Natural killer cell (primary cell): ENCODE measurements around the gene HSD17B12. TPM values are rescaled to one million over a fixed set of nuclear protein-coding genes. Genes with fewer than 3 reads are reported as not detected.
"Not testable (repeated sequence)": the region's sequence is repeated elsewhere in the genome, so short reads cannot be mapped to it uniquely, and the experiment has no call there.

Experiments used
- ATAC-seq, 3 donors: fragments of 150-1000 bp in 2 of 3; fragments of 200-7000 bp in 1 of 3; cut with Tn5 transposase; 1 replicate in 1 of 3; 2 replicates in 2 of 3; pipeline ENCODE4 v1.10.0; 2021; ENCODE audit warnings: mild to moderate bottlenecking in 2 of 3, moderate library complexity in 2 of 3
- DNase-seq, 2 donors: peaks; one replicate each; pipeline versions ENCODE4 v3.0.0 to v3.0.0-alpha.2; 2013 to 2021; ENCODE audit warnings: mixed read lengths in 1 of 2
- H3K27ac ChIP-seq: one replicate; pipeline ENCODE4 v1.5.1; 2013; ENCODE audit warnings: mild to moderate bottlenecking, low read length
- H3K27me3 ChIP-seq: one replicate; pipeline ENCODE4 v1.6.1; 2013; ENCODE audit warnings: low read length; ENCODE audit not compliant: control insufficient read depth, insufficient read depth
- H3K36me3 ChIP-seq: one replicate; pipeline ENCODE4 v1.6.1; 2013; ENCODE audit warnings: low read length; ENCODE audit not compliant: control insufficient read depth, insufficient read depth
- H3K4me1 ChIP-seq: one replicate; pipeline ENCODE4 v1.6.1; 2013; ENCODE audit warnings: low read length; ENCODE audit not compliant: control insufficient read depth, insufficient read depth
- H3K4me3 ChIP-seq: one replicate; pipeline ENCODE4 v1.5.1; 2013; ENCODE audit warnings: low read length
- H3K9me3 ChIP-seq: one replicate; pipeline ENCODE4 v1.6.1; 2013; ENCODE audit warnings: low read length; ENCODE audit not compliant: control insufficient read depth, insufficient read depth
- H3K27ac Mint-ChIP-seq, 2 donors: one replicate each; pipeline ENCODE4 v1.8.0; 2022; ENCODE audit warnings: mild to moderate bottlenecking in 2 of 2, mixed read lengths in 2 of 2, moderate library complexity in 1 of 2
- H3K27me3 Mint-ChIP-seq, 2 donors: one replicate each; pipeline ENCODE4 v1.8.0; 2022; ENCODE audit warnings: low read depth in 2 of 2, mixed read lengths in 2 of 2
- H3K36me3 Mint-ChIP-seq: one replicate; pipeline ENCODE4 v1.8.0; 2022; ENCODE audit warnings: mixed read lengths
- H3K4me1 Mint-ChIP-seq, 2 donors: one replicate each; pipeline ENCODE4 v1.8.0; 2022; ENCODE audit warnings: mixed read lengths in 2 of 2
- H3K4me3 Mint-ChIP-seq: one replicate; pipeline ENCODE4 v1.8.0; 2022; ENCODE audit warnings: mild to moderate bottlenecking, moderate library complexity, mixed read lengths
- H3K9me3 Mint-ChIP-seq, 2 donors: one replicate each; pipeline ENCODE4 v1.8.0; 2022; ENCODE audit warnings: mixed read lengths in 2 of 2
- WGBS: methylation state at CpG from one replicate; pipeline ENCODE4 v1.1.7; 2013; ENCODE audit warnings: missing lambda C conversion rate; ENCODE audit not compliant: insufficient coverage; 5-methylcytosine and 5-hydroxymethylcytosine counted together
- intact Hi-C: fragments of 100-400 bp; cut with micrococcal nuclease; formaldehyde crosslinking; loops from one replicate; pipeline ENCODE4 v1.14.2; 2022
- total RNA-seq, 4 donors: library from RNA; stranded (reverse); fragments of 120-200 nt in 1 of 4; gene quantifications; one replicate each; pipeline versions ENCODE4 v1.2.3 to v1.2.4, GENCODE V29; 2013 to 2022
- TF ChIP-seq, protein P1 (sequence below): fragments of 200-600 bp; IDR thresholded peaks from one replicate; pipeline ENCODE4 v1.8.0; 2022; ENCODE audit warnings: antibody characterized with exemption

HSD17B12 gene
- total RNA-seq, 3 donors from 2014 or later (not counting 1 experiment from before 2014, with no cell fraction given), result 21.0 to 26.3 (median 26.1) TPM

- DNase-seq, result no peak
- no peaks in the 10 kb centered on the region for H3K9me3 Mint-ChIP-seq
- intact Hi-C loops, result no loop called here
- no peaks in the 10 kb centered on the region for H3K36me3 ChIP-seq
- WGBS, result no CpG with 5 or more reads among the region's 1 CpG
- no peaks in the 10 kb centered on the region for H3K36me3 Mint-ChIP-seq
- no peaks in the 10 kb centered on the region for H3K4me1 ChIP-seq
- H3K4me3 Mint-ChIP-seq, result no peak overlapping the region
- TF ChIP-seq, protein P1, sequence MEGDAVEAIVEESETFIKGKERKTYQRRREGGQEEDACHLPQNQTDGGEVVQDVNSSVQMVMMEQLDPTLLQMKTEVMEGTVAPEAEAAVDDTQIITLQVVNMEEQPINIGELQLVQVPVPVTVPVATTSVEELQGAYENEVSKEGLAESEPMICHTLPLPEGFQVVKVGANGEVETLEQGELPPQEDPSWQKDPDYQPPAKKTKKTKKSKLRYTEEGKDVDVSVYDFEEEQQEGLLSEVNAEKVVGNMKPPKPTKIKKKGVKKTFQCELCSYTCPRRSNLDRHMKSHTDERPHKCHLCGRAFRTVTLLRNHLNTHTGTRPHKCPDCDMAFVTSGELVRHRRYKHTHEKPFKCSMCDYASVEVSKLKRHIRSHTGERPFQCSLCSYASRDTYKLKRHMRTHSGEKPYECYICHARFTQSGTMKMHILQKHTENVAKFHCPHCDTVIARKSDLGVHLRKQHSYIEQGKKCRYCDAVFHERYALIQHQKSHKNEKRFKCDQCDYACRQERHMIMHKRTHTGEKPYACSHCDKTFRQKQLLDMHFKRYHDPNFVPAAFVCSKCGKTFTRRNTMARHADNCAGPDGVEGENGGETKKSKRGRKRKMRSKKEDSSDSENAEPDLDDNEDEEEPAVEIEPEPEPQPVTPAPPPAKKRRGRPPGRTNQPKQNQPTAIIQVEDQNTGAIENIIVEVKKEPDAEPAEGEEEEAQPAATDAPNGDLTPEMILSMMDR, result no peak
- H3K27me3 Mint-ChIP-seq, result peaks cover 15 to 31% of the 10 kb centered on the region in 2 donors
- no peak overlapping the region for H3K27ac Mint-ChIP-seq
- H3K9me3 ChIP-seq, result no peaks in the 10 kb centered on the region
- H3K27me3 ChIP-seq, result no peaks in the 10 kb centered on the region
- ATAC-seq, result no peak
- no peaks in the 10 kb centered on the region for H3K4me1 Mint-ChIP-seq
- no peak overlapping the region for H3K4me3 ChIP-seq
- no peak overlapping the region for H3K27ac ChIP-seq
Observed at GRCh38 chr11:43664295-43664694, 16.2 kb upstream of the HSD17B12 start.

DNA sequence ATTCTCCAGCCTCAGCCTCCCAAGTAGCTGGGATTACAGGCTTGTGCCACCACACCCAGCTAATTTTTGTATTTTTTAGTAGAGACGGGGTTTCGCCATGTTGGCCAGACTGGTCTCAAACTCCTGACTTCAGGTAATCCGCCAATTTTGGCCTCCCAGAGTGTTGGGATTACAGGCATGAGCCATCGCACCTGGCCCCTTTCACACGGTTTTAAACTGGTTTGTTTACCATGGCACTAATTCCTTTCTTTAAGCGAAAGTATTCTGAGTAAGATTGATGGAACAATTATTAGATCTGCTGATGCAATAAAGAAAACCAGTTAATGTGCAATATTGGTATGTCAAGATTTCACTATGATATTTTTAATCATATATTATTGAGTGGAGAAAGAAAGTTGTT lies 9.3 kb upstream of the HSD17B12 start:
- H3K9me3 Mint-ChIP-seq, H3K27ac Mint-ChIP-seq, H3K27me3 ChIP-seq, H3K4me1 ChIP-seq, H3K36me3 ChIP-seq, H3K4me3 ChIP-seq, DNase-seq, H3K4me3 Mint-ChIP-seq, H3K27ac ChIP-seq, intact Hi-C loops, H3K4me1 Mint-ChIP-seq, ATAC-seq, H3K36me3 Mint-ChIP-seq, H3K9me3 ChIP-seq: not testable (repeated sequence)
- 89% methylated on average over 5 of the region's 6 CpGs for WGBS
- peaks cover 25 to 36% of the 10 kb centered on the region in 2 donors for H3K27me3 Mint-ChIP-seq

DNA sequence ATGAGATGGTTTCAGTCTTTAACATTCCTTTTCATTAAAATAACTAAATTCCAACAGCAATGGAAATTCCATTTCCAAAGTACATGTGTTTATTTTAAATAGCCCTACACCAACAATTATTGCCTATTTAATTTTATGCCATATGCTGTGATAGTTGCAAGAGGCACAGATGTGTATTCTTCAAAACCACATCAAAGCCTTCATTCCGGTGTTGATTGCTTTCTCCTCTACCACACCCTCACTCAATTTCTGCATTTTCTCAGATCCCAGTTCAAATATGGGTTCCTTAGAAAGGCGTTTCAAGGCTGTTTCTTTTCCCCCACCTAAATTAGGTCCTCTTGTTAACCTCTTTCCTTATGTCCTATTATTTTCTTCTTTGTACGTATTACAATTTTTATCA lies 6.0 kb upstream of the HSD17B12 start:
- TF ChIP-seq, protein P1, result no peak
- Mint-ChIP-seq H3K27me3 (peaks cover 13 to 16% of the 10 kb centered on the region in 2 donors), H3K36me3 (no peaks in the 10 kb centered on the region), H3K4me3 (no peak overlapping the region), H3K9me3 (no peaks in the 10 kb centered on the region), H3K27ac (no peak overlapping the region), H3K4me1 (no peaks in the 10 kb centered on the region)
- Histone ChIP-seq H3K27ac (no peak overlapping the region), H3K4me3 (no peak overlapping the region), H3K9me3 (no peaks in the 10 kb centered on the region), H3K4me1 (peaks cover under 1% of the 10 kb centered on the region), H3K27me3 (no peaks in the 10 kb centered on the region), H3K36me3 (no peaks in the 10 kb centered on the region)
- WGBS, result 19% methylated on average over 2 of the region's 3 CpGs
- DNase-seq (no peak), ATAC-seq (no peak)
- intact Hi-C loops, result no loop called here

- Mint-ChIP-seq H3K4me1 (peaks cover 17 to 20% of the 10 kb centered on the region in 2 donors), H3K27me3 (peaks cover 9 to 13% of the 10 kb centered on the region in 2 donors), H3K27ac (no peak overlapping the region), H3K9me3 (no peaks in the 10 kb centered on the region), H3K4me3 (no peak overlapping the region), H3K36me3 (no peaks in the 10 kb centered on the region)
- ATAC-seq, result no peak
- Histone ChIP-seq H3K4me1 (peaks cover 15% of the 10 kb centered on the region), H3K36me3 (no peaks in the 10 kb centered on the region), H3K27ac (no peak overlapping the region), H3K9me3 (no peaks in the 10 kb centered on the region), H3K27me3 (no peaks in the 10 kb centered on the region), H3K4me3 (no peak overlapping the region)
- WGBS, result 11% methylated on average over 1 of the region's 2 CpGs
- TF ChIP-seq, protein P1, result no peak
- no peak for DNase-seq
- intact Hi-C loops, result no loop called here
Observed at GRCh38 chr11:43676933-43677332, 3.6 kb upstream of the HSD17B12 start.
